GM13977 (cell line): ENCODE data around the gene CD96.

ENCODE experiments used
- DNase-seq: peaks from one replicate; pipeline ENCODE4 v3.0.0; 2012; ENCODE audit warnings: low spot score
- CTCF ChIP-seq: IDR thresholded peaks from 2 replicates; pipeline ENCODE4 v1.5.1; 2012; ENCODE audit warnings: mild to moderate bottlenecking, control low read depth; ENCODE audit not compliant: insufficient read depth; ENCODE audit errors: extremely low read depth, missing control alignments
- in situ Hi-C: fragments of 300-500 bp; cut with MboI; formaldehyde crosslinking; loops from one replicate; pipeline ENCODE4 v1.12.0; 2022; ENCODE audit warnings: low sequenced_read_pairs, low pct_unique_long_range_greater_than_20kb, mixed read lengths, inconsistent platforms; ENCODE audit not compliant: unreplicated experiment

Gene CD96

GRCh38 chr3:111695636-111696117 lies 153.7 kb downstream of the CD96 start:
- in situ Hi-C loops: no loop called here
- DNase-seq: no peak
- TF ChIP-seq CTCF: no peak

DNA sequence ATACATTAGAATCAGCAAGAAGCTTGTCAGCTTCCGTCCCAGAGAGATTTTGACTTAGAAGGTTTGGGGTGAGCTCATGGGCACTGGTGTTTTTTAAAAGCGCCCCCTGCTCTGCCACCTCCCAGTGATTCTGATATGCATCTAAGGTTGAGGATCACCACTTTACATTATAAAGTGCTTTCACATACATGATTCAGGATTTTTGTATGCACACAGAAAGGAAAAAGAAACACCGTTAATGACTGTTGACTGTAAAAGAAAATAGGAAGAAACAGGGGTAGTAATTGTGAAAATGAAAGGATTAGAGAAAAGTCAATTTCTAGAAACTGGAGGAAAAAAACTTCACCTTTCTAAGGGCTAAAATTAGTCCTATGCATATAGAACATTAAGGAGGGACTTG lies 158.1 kb downstream of the CD96 start:
- in situ Hi-C loops: no loop called here
- no peak for DNase-seq
- TF ChIP-seq CTCF: no peak

- no peak for TF ChIP-seq CTCF
- in situ Hi-C loops: no loop called here
- no peak for DNase-seq
Observed at GRCh38 chr3:111701292-111701906, 159.4 kb downstream of the CD96 start.
